Measurements from ENCODE around the gene DNAJC19.
"Not testable (repeated sequence)": the region's sequence is repeated elsewhere in the genome, so short reads cannot be mapped to it uniquely, and the experiment has no call there.

DNAJC19 gene

GRCh38 chr3:180989291-180990163 is at the start of gene DNAJC19:
Gene DNAJC19, minus strand, starts transcription at chr3:180989736. Its CDS starts 134 bp downstream, at chr3:180989602.
- DNase-seq, result peak; percentile 95

GRCh38 chr3:181030948-181031347 is 41.4 kb upstream of the DNAJC19 start:
- no peak for DNase-seq

GRCh38 chr3:181025204-181025603 is 35.7 kb upstream of the DNAJC19 start:
- no peak for DNase-seq

- no peak for DNase-seq
These were observed 28.2 kb upstream of the DNAJC19 start for GRCh38 chr3:181017690-181018089.

GRCh38 chr3:181009225-181009624 is 19.7 kb upstream of the DNAJC19 start:
- no peak for DNase-seq

GRCh38 chr3:181008796-181009195 is 19.3 kb upstream of the DNAJC19 start:
- DNase-seq, result no peak

- no peak for DNase-seq
These were observed 17.7 kb upstream of the DNAJC19 start for GRCh38 chr3:181007262-181007661.

- no peak for DNase-seq
These were observed 17.0 kb upstream of the DNAJC19 start for GRCh38 chr3:181006541-181006940.

- not testable (repeated sequence) for DNase-seq
These were observed 13.9 kb upstream of the DNAJC19 start for GRCh38 chr3:181003469-181003868.

GRCh38 chr3:181002331-181002730 is 12.8 kb upstream of the DNAJC19 start:
- not testable (repeated sequence) for DNase-seq

GRCh38 chr3:180996415-180996932 is 6.9 kb upstream of the DNAJC19 start:
- DNase-seq, result no peak

GRCh38 chr3:180990505-180990904 is 969 bp upstream of the DNAJC19 start:
- no peak for DNase-seq

GRCh38 chr3:180987344-180987743 is 2.2 kb downstream of the DNAJC19 start:
- no peak for DNase-seq

GRCh38 chr3:180986366-180986765 is 3.2 kb downstream of the DNAJC19 start:
- not testable (repeated sequence) for DNase-seq

GRCh38 chr3:180983136-180983535 is 6.4 kb downstream of the DNAJC19 start:
- no peak for DNase-seq

- no peak for DNase-seq
These were observed 7.6 kb downstream of the DNAJC19 start for GRCh38 chr3:180981912-180982311.

GRCh38 chr3:180980611-180981010 is 8.9 kb downstream of the DNAJC19 start:
- DNase-seq, result no peak

GRCh38 chr3:180979961-180980360 is 9.6 kb downstream of the DNAJC19 start:
- DNase-seq, result no peak

GRCh38 chr3:180977498-180977897 is 12.0 kb downstream of the DNAJC19 start:
- no peak for DNase-seq

- DNase-seq, result no peak
These were observed 15.2 kb downstream of the DNAJC19 start for GRCh38 chr3:180974286-180974685.

GRCh38 chr3:180973543-180973942 is 16.0 kb downstream of the DNAJC19 start:
- no peak for DNase-seq

GRCh38 chr3:180970931-180971330 is 18.6 kb downstream of the DNAJC19 start:
- no peak for DNase-seq

GRCh38 chr3:180962530-180962929 is 27.0 kb downstream of the DNAJC19 start:
- DNase-seq, result no peak

GRCh38 chr3:180961552-180961951 is 28.0 kb downstream of the DNAJC19 start:
- no peak for DNase-seq

- DNase-seq, result no peak
These were observed 28.4 kb downstream of the DNAJC19 start for GRCh38 chr3:180961087-180961486.
